OCI-M2 (cell line): ENCODE measurements around the gene CARNS1.
"Not testable (repeated sequence)": the region's sequence is repeated elsewhere in the genome, so short reads cannot be mapped to it uniquely, and the experiment has no call there.

Source experiments
- DNase-seq: peaks from one replicate; lab custom pipeline; 2025; ENCODE audit not compliant: unreplicated experiment; lab: John Stamatoyannopoulos, UW

The CARNS1 gene

DNA sequence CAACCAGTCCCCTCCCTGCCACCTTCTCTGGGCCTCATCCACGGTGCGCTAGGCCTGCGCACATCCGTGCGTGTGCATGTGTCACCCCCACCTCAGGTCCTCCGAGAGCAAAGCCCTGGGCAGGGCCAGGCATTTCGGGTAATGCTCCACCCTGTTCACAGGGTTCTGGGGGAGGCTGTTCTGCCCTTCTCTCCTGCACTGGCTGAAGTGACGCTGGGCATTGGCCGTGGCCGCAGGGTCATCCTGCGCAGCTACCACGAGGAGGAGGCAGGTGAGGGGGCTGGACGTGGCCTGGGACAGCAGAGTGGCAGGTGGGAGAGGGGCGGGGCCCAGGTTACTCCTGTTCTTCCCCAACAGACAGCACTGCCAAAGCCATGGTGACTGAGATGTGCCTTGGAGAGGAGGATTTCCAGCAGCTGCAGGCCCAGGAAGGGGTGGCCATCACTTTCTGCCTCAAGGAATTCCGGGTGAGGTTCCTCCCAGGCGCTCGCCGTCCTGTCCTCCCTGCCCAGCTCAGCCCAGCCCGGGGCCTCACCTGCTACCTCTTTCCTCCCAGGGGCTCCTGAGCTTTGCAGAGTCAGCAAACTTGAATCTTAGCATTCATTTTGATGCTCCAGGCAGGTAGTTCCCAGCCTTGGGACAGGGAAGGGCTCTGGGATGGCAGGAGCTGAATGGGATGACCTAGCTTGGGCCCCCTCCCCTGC lies 19.8 kb upstream of the CARNS1 start:
- DNase-seq, result no peak

DNA sequence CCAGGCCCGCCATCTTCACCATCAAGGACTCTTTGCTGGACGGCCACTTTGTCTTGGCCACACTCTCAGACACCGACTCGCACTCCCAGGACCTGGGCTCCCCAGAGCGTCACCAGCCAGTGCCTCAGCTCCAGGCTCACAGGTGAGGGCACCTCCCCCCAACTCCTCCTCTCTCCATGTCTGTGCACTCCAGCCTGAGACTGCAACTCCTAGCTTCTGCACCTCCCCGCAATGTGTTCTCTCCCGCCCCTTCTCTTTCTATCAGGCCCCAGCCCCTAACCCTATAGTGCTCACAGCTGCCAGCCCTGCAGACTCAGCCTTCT lies 19.3 kb upstream of the CARNS1 start:
- DNase-seq, result no peak

DNA sequence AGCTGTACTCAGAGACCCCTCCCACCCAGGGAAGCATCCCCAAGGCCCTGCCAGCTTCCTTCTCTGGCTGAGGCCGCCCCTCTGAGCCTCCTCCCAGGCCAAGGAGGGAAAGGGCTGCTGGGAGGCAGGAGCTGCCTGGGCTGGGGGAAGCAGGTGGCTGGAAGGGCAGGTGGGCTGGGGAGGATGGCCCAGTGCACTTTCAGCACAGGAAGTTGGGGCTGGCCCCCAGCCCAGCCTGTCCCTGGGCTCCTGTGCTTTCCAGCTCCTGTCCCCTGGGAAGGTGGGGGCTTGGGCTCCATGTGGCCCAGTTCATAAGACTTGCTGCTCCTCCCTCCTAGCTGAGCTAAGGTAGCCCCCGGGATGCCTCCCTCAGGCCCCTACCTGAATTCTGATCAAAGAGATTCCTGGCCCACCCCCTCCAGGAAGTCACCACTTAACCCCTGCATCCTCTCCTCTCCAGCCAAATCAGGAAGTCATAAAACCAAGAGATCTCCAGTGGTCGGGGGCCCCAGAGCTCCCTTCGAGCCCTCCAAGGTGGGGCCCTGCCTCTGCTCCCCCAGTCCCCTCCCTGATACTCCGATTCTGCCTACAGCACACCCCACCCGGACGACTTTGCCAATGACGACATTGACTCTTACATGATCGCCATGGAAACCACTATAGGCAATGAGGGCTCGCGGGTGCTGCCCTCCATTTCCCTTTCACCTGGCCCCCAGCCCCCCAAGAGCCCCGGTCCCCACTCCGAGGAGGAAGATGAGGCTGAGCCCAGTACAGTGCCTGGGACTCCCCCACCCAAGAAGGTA lies 18.7 kb upstream of the CARNS1 start:
- no peak for DNase-seq

DNA sequence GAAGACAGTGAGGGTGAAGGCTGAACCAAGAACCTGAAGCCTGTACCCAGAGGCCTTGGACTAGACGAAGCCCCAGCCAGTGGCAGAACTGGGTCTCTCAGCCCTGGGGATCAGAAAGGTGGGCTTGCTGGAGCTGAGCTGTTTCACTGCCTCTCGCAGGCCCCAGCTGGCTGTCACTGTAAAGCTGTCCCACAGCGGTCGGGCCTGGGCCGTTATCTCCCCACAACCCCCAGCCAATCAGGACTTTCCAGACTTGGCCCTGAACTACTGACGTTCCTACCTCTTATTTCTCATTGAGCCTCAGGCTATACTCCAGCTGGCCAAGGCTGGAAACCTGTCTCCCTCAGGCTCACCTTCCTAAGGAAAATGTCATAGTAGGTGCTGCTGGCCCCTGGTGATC lies 17.9 kb upstream of the CARNS1 start:
- no peak for DNase-seq

DNA sequence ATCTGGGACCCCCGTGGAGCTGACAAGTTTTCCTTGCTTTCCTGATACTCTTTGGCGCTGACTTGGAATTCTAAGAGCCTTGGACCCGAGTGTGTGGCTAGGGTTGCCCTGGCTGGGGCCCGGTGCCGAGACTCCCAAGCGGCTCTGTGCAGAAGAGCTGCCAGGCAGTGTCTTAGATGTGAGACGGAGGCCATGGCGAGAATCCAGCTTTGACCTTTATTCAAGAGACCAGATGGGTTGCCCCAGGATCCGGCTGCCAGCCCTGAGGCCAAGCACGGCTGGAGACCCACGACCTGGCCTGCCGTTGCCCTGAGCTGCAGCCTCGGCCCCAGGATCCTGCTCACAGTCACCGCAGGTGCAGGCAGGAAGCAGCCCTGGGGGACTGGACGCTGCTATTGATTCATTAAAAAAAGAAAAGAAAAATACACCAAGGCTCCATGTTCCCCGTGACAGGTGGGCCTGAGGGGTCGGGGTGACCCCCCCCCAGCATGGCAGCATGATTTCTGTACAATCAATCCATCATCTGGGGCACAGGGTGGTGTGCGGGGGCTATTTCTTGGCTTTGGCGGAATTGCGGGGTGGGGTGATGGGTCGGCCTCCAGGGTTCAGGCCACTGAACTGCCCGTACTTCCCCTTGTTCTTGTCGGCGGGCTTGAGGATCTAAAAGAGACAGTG lies 17.4 kb upstream of the CARNS1 start:
- DNase-seq, result no peak

DNA sequence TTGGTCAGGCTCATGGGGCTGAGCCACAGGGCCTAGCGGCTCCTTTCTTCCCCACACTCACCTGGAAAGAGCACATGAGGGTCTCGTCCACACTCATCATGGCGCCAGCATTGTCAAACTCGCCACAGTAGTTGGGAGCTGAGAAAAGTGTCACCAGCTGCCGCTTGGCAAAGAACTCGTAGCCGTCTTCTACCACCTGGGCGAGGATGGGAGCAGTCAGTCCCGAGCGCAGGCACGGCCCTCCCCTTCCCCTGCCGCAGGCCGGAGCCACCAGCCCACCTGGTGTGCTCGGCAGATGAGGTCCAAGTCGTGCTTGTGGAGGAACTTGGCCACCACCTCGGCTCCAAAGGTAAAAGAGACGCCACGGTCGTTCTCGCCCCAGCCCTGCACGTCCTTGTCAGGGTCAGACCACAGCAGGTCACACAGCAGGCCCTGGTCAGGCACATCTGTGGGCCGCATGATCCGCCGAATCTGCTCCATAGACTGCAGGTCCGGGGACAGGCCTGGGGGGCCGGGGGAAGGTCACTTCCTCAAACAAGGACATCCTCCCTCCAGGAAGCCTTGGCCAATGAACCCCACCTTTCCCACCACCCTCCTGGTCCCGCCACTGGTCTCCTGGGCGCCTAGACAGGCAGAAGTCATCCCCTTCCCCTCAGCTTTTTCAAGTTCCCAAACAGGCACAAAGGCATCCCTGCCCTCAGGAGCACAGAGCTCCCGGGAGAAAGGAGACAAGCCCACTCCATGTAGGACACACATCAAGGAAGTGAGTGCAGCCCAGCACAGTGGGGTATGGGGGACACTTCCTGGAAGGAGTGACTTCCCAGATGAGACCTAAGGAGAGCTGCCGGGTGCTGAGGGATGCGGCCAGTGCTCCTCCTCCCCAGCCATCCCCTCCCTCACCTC lies 16.6 kb upstream of the CARNS1 start:
- no peak for DNase-seq

DNA sequence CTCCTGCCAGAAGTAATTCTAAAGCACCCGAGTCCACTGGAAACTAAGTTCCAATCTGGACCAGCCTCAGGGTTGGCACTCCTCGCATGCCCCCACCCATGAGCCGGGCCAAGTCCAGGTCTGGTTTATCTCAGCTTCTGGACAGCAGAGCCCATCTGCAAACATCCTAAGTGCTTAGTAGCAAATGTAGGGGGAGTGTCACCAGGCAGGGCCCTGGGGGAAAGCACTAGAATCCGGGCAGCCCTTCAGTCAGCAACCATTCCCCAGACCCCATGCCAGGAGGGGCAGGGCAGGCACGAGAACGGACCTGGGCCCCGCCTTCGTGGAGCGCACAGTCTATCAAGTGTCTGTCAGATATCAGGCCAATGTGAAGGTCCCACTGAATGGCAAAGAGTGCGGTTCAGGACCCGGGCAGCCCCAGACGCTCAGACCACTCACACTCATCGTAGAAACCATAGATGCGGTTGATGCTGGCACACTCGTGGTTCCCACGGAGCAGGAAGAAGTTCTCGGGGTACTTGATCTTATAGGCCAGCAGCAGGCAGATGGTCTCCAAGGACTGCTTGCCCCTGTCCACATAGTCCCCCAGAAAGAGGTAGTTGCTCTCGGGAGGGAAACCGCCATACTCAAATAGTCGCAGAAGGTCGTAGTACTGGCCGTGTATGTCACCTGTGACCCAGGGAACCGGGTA lies 15.1 kb upstream of the CARNS1 start:
- DNase-seq, result no peak

DNA sequence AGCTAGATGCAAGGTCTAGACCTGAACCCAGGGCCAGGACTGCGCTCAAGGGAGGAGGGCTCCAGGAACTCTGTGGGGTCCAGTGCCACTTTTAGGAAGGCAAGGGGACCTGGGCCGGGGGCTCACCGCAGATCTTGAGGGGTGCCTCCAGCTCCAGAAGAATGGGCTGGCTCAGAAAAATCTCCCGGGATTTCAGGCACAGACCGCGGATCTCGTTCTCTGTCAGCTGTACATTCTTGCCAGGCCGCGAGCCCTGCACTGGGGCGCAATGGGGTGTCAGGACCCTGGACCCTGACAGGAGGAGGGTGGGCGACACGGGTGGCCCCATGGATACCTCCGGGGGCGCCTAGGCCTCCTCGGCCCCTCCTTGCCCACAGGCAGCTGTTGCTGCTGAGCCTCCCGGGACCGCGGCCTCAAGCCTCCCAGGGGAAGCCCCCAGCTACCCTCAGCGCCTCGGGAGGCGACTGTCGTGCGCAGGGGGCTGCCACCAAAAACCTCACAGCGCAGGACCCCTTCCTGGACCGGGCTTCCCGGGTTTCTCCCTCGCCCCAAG lies 14.5 kb upstream of the CARNS1 start:
- no peak for DNase-seq

DNA sequence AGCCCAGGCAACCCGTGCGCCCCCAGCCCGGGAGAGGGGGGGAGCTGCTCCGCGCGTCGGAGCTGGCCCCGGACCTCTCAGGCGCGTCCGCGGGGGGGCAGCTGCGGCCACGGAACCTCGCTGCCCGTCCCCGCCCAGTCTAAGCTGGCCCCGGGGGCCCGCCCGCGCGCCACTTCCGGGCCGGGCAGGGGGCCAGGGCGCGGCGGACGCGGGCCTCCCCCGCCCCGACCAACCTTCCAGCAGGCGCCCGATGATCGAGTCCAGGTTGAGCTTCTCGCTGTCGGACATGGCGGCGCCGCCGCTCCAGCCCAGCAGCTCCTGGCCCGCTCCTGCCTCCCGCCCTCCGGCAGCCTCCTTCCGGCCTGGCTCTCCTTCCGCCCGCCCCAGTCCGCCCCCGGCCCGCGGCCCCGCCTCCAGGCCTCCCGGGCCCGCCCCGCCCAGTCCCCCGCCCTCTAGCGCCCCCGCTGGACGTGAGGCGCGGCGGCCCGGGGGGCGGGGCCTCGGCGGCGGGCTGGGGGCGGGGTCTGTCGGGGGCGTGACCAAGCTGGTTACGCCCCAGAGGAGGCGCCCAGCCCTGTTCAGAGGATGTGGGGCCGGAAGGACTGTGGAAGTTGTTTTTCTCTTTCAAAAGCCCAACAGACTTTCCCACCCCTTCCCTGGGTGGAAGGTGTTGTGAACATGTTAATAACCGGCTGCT lies 13.8 kb upstream of the CARNS1 start, which contains the start of gene PPP1CA:
Gene PPP1CA (minus strand): TSS at position 364 of the 697 bp plus-strand sequence. CDS start 76 bp downstream, at position 288.
- DNase-seq, result peak; percentile 6

DNA sequence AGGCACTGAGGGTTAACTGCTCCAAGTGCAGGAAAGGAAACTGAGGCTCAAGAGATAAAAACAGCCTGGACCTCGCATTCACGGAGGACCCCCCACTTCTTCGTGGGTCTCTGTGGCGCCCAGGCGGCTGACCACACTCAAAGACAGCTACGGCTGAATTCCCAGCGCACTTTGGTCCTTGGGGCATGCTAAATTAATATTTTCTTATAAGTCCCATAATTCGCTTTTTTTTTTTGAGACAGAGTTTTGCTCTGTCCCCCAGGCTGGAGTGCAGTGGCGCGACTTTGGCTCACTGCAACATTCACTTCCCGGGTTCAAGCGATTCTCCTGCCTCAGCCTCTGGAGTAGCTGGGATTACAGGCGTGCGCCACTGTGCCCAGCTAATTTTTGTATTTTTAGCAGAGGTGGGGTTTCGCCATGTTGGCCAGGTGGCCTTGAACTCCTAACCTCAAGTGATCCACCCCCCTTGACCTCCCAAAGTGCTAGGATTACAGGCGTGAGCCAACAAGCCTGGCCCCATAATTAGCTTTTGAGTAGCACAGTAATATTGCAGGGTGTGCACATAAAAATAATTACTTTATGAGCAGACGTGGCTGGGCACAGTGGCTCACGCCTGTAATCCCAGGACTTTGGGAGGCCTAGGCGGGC lies 13.2 kb upstream of the CARNS1 start:
- not testable (repeated sequence) for DNase-seq

DNA sequence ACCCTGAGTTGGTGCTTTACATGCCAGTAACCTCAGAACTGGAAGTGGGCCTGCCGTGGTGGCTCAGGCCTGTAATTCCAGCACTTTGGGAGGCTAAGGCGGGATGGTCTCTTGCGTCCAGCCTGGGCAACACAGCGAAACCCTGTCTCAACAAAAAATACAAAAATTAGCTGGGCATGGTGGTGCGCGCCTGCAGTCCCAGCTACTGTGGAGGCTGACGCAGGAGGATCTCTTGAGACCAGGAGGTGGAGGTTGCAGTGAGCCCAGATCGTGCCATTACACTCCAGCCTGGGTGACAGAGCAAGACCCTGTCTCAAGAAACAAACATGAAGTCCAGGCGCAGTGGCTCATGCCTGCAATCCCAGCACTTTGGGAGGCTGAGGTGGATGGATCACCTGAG lies 12.4 kb upstream of the CARNS1 start:
- DNase-seq, result not testable (repeated sequence)

DNA sequence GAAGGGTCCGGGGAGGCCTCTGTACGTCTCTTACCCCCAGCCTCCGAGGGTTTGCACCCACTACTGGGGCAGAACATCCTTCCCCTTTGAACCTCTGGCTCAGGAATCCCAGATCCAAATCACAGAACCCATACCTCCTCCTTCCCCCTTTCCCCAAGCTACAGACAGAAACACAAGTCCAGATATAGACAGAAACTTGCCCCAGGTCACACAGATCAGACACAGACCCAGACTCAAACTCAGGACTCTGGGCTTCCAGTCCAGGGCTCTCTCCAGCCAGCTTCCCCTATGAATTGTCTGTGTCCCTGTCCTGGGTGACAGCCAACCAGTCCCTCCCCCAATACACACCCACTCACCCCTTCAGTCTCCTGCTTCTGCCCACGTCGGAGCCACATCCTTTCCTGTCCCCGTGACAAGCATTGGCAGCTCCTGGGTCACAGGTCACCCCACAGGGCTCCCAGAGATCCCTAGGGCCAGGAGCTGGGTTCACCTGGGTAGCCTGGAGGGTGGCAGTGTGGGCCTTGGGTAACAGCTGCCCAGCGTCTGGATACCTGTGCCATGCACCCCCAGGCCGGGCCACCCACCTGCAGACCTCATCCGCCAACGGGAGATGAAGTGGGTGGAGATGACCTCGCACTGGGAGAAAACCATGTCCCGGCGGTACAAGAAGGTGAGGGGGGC lies 10.8 kb upstream of the CARNS1 start:
- no peak for DNase-seq

DNA sequence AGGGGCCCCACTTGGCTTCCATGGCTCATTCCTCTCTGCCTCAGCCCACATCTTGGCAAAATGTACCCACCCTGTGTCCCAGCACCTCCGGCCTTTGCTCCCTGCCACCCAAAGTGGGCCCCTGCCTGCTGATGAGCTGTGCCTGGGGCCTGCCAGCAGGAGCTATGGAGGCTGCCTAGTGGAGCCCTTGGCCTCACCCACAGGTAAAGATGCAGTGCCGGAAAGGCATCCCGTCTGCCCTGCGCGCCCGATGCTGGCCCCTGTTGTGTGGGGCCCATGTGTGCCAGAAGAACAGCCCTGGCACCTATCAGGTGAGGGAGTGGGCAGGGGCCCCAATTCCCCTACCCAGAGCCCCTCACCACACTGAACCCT lies 10.3 kb upstream of the CARNS1 start:
- no peak for DNase-seq

DNA sequence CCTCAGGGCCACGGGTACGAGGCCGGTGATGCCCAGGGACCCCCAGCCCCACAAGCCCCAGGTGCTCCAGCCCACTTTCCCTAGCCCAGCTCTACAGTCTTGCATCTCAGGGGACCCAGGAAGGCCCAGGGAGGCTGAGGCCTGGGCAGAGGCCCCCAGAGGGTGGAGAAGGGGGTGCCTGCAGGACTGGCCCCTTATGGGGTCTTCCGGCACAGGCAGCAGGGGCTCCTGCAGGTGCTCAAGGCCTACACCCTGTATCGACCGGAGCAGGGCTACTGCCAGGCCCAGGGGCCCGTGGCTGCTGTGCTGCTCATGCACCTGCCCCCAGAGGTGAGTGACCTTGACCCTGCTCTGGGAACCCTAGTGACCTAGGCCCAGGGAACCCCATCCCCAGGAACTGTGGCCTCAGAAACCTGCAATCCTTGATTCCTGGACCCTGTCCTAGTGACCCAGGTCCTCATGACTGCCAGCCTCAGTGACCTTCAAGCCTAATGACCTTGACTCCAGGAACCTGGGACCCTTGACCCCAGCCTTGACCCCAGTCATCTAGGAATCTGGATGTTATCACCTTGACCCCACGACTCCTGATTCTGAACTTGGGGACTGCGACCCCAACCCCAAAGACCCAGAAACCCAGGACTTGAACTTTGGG lies 9.7 kb upstream of the CARNS1 start:
- no peak for DNase-seq

DNA sequence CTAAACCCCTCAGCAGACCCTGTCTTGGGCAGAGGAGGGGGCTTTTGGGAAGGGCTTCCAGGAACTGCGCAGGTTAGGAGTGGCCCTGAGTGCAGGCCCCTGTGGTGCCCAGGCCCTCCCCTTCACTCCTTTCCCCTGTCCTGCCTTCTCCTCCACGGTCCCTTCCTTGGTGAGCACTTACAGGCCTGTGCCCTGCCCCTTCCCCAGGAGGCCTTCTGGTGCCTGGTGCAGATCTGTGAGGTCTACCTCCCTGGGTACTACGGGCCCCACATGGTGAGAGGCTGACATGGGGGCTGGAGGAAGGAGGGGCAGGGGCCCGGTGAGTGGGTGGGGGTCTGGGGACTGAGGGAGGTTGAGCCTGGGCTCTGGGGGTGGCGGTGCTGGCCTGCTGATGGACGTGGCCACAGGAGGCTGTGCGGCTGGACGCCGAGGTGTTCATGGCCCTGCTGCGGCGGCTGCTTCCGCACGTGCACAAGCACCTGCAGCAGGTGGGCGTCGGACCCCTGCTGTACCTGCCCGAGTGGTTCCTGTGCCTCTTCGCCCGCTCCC lies 9.0 kb upstream of the CARNS1 start:
- no peak for DNase-seq

DNA sequence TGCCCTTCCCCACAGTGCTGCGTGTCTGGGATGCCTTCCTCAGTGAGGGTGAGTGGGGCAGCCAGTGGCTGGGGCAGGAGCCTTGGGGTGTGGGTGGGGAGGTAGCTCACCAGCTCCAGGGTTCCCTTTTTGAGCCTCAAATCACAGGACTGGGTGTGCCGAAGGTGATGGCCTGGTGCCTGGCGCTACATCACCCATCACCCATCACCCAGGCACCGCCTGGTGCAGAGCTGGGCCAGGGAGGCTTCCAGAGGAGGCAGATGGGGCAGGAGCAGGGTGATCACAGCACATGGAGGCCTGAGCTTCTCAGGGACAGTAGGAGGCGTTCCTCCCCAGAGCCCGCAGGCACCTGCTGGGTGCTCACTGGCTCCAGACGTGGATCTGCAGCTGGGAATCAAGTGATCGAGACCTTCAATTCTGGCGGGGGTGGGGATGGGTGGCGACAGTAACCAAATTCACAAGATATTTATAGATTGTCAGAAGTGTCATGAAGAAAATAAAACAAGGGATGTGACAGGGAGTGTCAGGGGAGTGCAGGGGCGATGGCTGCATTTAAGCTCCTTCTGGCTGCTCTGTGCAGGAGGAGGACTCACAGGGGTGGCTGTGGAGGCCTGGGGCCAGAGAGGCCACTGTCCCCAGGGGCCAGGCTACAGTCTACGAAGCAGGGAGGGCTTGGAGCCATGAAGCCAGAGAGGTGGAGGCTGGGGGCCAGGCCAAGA lies 8.3 kb upstream of the CARNS1 start:
- no peak for DNase-seq

DNA sequence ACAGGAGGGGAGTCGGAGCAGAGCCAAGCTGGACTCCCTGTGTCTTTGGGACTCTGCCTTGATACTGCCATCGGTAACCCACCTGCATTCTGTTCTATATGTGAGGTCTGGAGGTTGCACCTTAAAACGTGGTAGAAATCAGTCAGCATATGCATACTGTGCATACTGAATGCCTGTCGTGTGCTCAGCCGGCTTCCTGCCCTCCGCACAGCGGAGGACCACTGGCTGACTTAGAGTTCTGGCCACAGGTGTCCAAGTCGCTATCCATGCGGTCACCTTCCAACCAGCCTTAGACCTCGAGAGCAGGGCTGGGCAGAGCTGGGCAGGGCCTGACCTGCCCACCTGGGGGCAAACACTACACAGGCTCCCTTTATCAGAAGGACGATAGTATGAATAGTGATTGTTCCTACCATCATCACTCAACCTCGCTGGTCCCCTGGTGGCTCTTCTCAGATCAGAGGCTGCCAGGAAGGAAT lies 7.8 kb upstream of the CARNS1 start:
- no peak for DNase-seq
